Panc1 (cell line): Measurements from ENCODE around the gene ADGRV1.

ENCODE experiments used
- POLR2AphosphoS5 ChIP-seq: IDR thresholded peaks from 2 replicates; pipeline ENCODE4 v1.6.1; 2012; ENCODE audit warnings: mild to moderate bottlenecking, low read depth, low read length, moderate library complexity
- SIN3A ChIP-seq: IDR thresholded peaks from 2 replicates; pipeline ENCODE4 v1.6.1; 2012; ENCODE audit warnings: low read depth, mild to moderate bottlenecking, low read length, moderate library complexity, borderline replicate concordance; ENCODE audit not compliant: insufficient read depth
- TCF7L2 ChIP-seq: IDR thresholded peaks from 2 replicates; pipeline ENCODE4 v1.6.1; 2011; ENCODE audit warnings: mild to moderate bottlenecking, low read depth, low read length, inconsistent platforms
- TF ChIP-seq, protein P1 (sequence below): fragments of 450-650 bp; IDR thresholded peaks from 2 replicates; pipeline ENCODE4 v1.5.1; 2017; ENCODE audit warnings: mild to moderate bottlenecking
- TF ChIP-seq, protein P2 (sequence below), 2 experiments: IDR thresholded peaks; 2 replicates each; pipeline ENCODE4 v1.6.1; 2011 to 2012; ENCODE audit warnings: low read depth in 2 of 2, control low read depth in 1 of 2, low read length in 1 of 2, mild to moderate bottlenecking in 1 of 2, moderate library complexity in 1 of 2; ENCODE audit not compliant: insufficient read depth in 1 of 2

DNA sequence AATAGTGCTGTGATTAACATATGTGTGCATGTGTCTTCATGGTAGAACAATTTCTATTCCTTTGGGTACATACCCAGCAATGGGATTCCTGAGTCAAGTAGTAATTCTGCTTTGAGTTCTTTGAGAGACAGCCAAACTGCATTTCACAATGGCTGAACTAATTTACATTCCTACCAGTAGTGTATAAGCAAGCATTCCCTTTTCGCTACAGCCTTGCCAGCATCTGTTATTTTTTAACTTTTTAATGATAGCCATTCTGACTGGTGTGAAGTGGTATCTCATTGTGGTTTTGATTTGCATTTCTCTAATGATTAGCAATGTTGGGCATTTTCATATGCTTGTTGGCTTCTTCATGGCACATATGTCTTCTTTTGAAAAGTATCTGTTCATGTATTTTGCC is 516.0 kb downstream of the ADGRV1 start:
- TF ChIP-seq, protein P1, sequence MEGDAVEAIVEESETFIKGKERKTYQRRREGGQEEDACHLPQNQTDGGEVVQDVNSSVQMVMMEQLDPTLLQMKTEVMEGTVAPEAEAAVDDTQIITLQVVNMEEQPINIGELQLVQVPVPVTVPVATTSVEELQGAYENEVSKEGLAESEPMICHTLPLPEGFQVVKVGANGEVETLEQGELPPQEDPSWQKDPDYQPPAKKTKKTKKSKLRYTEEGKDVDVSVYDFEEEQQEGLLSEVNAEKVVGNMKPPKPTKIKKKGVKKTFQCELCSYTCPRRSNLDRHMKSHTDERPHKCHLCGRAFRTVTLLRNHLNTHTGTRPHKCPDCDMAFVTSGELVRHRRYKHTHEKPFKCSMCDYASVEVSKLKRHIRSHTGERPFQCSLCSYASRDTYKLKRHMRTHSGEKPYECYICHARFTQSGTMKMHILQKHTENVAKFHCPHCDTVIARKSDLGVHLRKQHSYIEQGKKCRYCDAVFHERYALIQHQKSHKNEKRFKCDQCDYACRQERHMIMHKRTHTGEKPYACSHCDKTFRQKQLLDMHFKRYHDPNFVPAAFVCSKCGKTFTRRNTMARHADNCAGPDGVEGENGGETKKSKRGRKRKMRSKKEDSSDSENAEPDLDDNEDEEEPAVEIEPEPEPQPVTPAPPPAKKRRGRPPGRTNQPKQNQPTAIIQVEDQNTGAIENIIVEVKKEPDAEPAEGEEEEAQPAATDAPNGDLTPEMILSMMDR = no peak
- no peak for TF ChIP-seq SIN3A
- TF ChIP-seq, protein P2, sequence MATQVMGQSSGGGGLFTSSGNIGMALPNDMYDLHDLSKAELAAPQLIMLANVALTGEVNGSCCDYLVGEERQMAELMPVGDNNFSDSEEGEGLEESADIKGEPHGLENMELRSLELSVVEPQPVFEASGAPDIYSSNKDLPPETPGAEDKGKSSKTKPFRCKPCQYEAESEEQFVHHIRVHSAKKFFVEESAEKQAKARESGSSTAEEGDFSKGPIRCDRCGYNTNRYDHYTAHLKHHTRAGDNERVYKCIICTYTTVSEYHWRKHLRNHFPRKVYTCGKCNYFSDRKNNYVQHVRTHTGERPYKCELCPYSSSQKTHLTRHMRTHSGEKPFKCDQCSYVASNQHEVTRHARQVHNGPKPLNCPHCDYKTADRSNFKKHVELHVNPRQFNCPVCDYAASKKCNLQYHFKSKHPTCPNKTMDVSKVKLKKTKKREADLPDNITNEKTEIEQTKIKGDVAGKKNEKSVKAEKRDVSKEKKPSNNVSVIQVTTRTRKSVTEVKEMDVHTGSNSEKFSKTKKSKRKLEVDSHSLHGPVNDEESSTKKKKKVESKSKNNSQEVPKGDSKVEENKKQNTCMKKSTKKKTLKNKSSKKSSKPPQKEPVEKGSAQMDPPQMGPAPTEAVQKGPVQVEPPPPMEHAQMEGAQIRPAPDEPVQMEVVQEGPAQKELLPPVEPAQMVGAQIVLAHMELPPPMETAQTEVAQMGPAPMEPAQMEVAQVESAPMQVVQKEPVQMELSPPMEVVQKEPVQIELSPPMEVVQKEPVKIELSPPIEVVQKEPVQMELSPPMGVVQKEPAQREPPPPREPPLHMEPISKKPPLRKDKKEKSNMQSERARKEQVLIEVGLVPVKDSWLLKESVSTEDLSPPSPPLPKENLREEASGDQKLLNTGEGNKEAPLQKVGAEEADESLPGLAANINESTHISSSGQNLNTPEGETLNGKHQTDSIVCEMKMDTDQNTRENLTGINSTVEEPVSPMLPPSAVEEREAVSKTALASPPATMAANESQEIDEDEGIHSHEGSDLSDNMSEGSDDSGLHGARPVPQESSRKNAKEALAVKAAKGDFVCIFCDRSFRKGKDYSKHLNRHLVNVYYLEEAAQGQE (IDR thresholded peaks at IDR 0.05; ENCODE audit: insufficient read depth in 1 of 2, low read depth in 2 of 2, low read length in 1 of 2) = no peak
- no peak for TF ChIP-seq TCF7L2
- no peak for TF ChIP-seq POLR2AphosphoS5
